HCT116 (cell line): ENCODE data around the gene UNC79.

Experiments
- CTCF ChIP-seq, 3 experiments: fragments of 200-600 bp in 1 of 3; sonication (generic) in 1 of 3; IDR thresholded peaks in 2 of 3; conservative IDR thresholded peaks in 1 of 3; 2 replicates each; pipeline ENCODE4 v1.5.1; 2012 to 2017; ENCODE audit warnings: low read depth in 2 of 3, low read length in 2 of 3, antibody characterized with exemption in 1 of 3, borderline replicate concordance in 1 of 3, control low read depth in 1 of 3, mild to moderate bottlenecking in 1 of 3, mixed read lengths in 1 of 3, mixed run types in 1 of 3, moderate library complexity in 1 of 3; ENCODE audit not compliant: insufficient read depth in 1 of 3
- EZH2 ChIP-seq: fragments of 200-600 bp; sonication (generic); IDR thresholded peaks from 2 replicates; pipeline ENCODE4 v1.6.1; 2017; ENCODE audit warnings: antibody characterized with exemption, mixed run types
- FOSL1 ChIP-seq: IDR thresholded peaks from 2 replicates; pipeline ENCODE4 v1.6.1; 2012; ENCODE audit warnings: low read depth
- JUND ChIP-seq: IDR thresholded peaks from 2 replicates; pipeline ENCODE4 v1.6.1; 2012
- MAX ChIP-seq: IDR thresholded peaks from 2 replicates; pipeline ENCODE4 v1.6.1; 2012
- POLR2A ChIP-seq: IDR thresholded peaks from 2 replicates; pipeline ENCODE4 v1.7.0; 2011; ENCODE audit warnings: borderline replicate concordance; ENCODE audit not compliant: insufficient read depth, insufficient read length; ENCODE audit errors: extremely low read depth
- POLR2AphosphoS5 ChIP-seq: IDR thresholded peaks from 2 replicates; pipeline ENCODE4 v1.6.1; 2011; ENCODE audit warnings: mild to moderate bottlenecking, low read depth, low read length, moderate library complexity
- RAD21 ChIP-seq: IDR thresholded peaks from 2 replicates; pipeline ENCODE4 v1.6.1; 2012; ENCODE audit warnings: low read depth, mild to moderate bottlenecking
- SIN3A ChIP-seq: IDR thresholded peaks from 2 replicates; pipeline ENCODE4 v1.6.1; 2012; ENCODE audit warnings: low read depth
- TCF7L2 ChIP-seq: IDR thresholded peaks from 2 replicates; pipeline ENCODE4 v1.7.0; 2011; ENCODE audit warnings: borderline replicate concordance, inconsistent platforms; ENCODE audit not compliant: insufficient read depth, insufficient read length; ENCODE audit errors: extremely low read depth
- YY1 ChIP-seq: IDR thresholded peaks from 2 replicates; pipeline ENCODE4 v1.6.1; 2011; ENCODE audit warnings: low read length, low read depth, moderate library complexity, mild to moderate bottlenecking; ENCODE audit not compliant: insufficient replicate concordance; ENCODE audit errors: extremely low read depth
- ZFX ChIP-seq: fragments of 450-650 bp; IDR thresholded peaks from 2 replicates; pipeline ENCODE4 v1.6.1; 2017
- ZNF274 ChIP-seq: fragments of 200-500 bp; sonication (Bioruptor generic); IDR thresholded peaks from 2 replicates; pipeline ENCODE4 v1.6.1; 2014; ENCODE audit warnings: mild to moderate bottlenecking, low read depth, low read length, inconsistent platforms
- TF ChIP-seq, protein P1 (sequence below): IDR thresholded peaks from 2 replicates; pipeline ENCODE4 v1.6.1; 2012; ENCODE audit warnings: low read depth

GRCh38 chr14:93733631-93734030 is 302.9 kb downstream of the UNC79 start:
- TF ChIP-seq TCF7L2 (no peak), POLR2A (no peak), POLR2AphosphoS5 (no peak), RAD21 (no peak), EZH2 (no peak), YY1 (no peak), CTCF (IDR thresholded peaks at IDR 0.05 in 2 of 3, conservative IDR thresholded peaks at IDR 0.05 in 1 of 3; ENCODE audit: borderline replicate concordance in 1 of 3, insufficient read depth in 1 of 3, low read depth in 2 of 3, low read length in 2 of 3) (no peak), MAX (no peak), SIN3A (no peak), ZNF274 (no peak), FOSL1 (no peak), ZFX (no peak), JUND (no peak)
- TF ChIP-seq, protein P1, sequence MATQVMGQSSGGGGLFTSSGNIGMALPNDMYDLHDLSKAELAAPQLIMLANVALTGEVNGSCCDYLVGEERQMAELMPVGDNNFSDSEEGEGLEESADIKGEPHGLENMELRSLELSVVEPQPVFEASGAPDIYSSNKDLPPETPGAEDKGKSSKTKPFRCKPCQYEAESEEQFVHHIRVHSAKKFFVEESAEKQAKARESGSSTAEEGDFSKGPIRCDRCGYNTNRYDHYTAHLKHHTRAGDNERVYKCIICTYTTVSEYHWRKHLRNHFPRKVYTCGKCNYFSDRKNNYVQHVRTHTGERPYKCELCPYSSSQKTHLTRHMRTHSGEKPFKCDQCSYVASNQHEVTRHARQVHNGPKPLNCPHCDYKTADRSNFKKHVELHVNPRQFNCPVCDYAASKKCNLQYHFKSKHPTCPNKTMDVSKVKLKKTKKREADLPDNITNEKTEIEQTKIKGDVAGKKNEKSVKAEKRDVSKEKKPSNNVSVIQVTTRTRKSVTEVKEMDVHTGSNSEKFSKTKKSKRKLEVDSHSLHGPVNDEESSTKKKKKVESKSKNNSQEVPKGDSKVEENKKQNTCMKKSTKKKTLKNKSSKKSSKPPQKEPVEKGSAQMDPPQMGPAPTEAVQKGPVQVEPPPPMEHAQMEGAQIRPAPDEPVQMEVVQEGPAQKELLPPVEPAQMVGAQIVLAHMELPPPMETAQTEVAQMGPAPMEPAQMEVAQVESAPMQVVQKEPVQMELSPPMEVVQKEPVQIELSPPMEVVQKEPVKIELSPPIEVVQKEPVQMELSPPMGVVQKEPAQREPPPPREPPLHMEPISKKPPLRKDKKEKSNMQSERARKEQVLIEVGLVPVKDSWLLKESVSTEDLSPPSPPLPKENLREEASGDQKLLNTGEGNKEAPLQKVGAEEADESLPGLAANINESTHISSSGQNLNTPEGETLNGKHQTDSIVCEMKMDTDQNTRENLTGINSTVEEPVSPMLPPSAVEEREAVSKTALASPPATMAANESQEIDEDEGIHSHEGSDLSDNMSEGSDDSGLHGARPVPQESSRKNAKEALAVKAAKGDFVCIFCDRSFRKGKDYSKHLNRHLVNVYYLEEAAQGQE: no peak
